ENCODE data around the gene JAKMIP1.
A peak's percentile ranks its signal among the peaks of the same experiment; 100 is the strongest.
"Not testable (repeated sequence)": the region's sequence is repeated elsewhere in the genome, so short reads cannot be mapped to it uniquely, and the experiment has no call there.

JAKMIP1 gene

GRCh38 chr4:6229095-6229494 is 28.7 kb upstream of the JAKMIP1 start:
- DNase-seq (ENCODE audit: low spot score): no peak

- DNase-seq (ENCODE audit: low spot score): no peak
These were observed 28.1 kb upstream of the JAKMIP1 start for GRCh38 chr4:6228158-6229067.

DNA sequence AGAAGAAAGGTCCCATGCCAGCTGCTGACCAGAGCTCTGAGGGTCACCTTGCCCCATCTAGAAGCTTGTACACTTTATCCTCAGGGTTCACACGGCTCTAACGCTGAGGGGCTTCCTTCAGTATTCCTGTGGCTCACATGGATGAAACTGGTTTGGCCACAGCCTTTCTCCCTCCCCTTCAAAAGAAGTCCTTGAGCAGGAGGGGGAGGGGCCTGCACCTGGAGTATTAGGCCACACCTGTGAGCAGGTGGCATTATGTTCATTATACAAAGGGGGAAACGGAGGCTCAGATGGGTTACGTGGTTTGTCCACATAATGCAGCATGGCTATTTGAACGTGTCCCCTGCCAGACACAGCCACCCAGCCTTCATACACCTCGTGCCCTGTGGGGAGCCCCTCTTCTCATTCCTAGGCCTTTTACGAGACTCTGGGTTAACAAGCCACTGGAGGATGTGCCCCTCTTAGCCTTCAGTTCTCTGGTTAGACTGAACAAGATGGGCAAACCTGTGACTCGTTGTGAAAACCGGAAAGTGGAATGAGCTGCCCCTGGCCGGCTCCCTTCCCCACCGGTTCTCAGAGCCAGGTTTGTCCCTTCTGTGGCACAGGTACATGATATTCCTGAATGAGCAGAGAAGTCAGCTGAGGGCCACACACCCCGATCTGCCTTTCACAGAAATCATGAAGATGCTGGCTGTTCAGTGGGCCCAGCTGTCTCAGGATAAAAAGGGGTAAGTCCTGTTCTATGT is 27.2 kb upstream of the JAKMIP1 start:
- no peak for DNase-seq (ENCODE audit: low spot score)

DNA sequence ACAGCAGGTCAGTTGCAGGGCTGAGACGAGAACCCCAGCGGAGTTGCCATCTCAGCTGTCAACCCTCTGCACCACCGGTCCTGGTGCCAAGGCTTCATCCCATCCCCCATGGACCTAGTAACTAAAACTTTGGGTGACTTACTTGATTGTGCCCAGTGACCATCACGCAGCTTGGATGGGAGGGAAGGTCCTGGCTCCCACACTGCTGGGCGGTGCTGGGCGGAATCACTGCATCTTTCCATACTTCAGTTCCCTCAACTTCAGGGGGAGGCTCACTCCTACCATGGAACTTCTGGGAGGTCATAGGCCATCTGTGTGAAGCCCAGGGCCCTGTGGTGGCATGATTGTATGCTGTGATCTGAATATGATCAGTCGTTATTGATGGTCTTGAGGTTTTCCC is 26.2 kb upstream of the JAKMIP1 start:
- DNase-seq (ENCODE audit: low spot score): no peak

DNA sequence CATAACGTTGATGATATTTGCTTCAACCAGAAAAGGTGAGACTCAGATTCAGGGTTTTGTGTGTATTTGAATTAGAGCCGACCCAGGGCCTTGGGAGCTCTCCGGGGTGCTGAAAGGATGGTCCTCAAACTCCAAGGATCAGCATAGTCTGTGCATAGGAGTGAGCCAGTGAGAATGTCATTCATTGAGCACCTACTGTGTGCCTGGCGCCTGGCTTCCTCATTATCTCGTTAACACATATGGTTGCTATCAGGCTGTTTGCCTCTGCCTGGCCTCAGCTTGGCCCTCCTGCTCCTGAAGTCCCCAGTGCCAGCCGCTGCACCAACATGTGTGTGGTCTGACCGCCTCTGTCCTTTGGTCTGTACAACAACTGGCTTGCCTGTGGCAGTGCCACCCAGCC is 25.1 kb upstream of the JAKMIP1 start:
- DNase-seq (ENCODE audit: low spot score): peak; percentile 75

DNA sequence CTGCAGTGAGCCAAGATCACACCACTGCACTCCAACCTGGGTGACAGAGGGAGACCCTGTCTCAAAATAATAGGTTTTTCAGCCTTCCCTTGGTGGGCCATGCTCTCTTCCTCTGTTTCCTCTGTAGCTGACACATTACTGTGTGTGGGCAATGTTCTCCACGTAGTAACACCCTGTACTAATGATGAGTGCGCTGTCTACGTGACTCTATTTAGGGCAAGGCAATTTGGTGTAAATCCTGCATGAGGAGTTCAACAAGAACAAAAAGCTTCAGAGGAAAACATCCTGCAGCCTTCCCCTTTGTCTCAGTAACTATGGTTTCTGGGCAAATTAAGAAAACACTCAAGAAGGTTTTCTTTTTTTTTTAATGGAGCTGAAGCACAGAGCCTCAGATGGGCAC is 24.4 kb upstream of the JAKMIP1 start:
- no peak for DNase-seq (ENCODE audit: low spot score)

- peak; percentile 63 for DNase-seq (ENCODE audit: low spot score)
These were observed 22.5 kb upstream of the JAKMIP1 start for GRCh38 chr4:6222761-6223292.

DNA sequence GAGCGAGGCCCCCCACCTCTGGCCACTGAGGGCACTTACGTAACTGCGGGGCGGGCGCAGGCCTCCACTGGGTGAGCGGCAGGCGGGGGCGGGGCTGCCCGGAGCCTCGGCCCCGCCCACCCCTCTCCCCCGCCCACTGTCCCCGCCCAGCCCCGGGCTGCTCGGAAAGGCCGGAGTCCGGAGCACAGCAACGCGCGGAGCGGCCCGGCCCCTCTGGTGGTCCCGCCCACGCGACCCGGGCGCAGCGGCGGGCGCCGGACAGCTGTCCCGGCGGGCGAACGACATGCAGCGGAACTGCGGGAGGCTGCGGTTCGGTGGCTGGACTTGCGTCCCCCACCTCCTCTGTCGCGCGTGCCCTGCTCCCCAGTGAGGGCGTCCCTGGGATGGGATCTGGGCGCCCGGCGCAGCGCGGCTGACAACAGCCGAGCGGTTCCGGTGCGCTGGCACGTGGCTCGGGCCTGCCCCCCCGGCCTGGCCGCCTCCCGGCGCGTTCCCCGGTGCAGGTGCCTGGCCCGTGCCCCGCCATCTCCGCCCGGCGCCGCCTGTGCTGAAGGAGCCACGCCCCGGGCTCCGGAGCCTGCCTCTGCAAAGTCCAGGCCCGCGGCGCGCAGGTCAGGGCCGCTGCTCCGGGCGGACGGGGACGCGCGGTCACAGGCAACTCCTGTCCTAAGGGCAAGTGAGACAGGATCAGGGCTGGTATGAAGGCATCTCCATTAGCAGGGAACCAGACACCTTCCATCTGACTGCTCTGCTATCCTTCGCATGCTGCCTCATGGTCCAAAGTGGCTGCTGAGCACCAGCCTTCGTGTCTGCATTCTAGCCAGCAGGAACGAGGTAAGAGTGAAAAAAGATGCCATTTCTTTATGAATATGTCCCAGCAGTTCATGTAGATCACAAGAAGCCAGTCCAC is 21.8 kb upstream of the JAKMIP1 start:
- peak; percentile 91 for DNase-seq (ENCODE audit: low spot score)

DNA sequence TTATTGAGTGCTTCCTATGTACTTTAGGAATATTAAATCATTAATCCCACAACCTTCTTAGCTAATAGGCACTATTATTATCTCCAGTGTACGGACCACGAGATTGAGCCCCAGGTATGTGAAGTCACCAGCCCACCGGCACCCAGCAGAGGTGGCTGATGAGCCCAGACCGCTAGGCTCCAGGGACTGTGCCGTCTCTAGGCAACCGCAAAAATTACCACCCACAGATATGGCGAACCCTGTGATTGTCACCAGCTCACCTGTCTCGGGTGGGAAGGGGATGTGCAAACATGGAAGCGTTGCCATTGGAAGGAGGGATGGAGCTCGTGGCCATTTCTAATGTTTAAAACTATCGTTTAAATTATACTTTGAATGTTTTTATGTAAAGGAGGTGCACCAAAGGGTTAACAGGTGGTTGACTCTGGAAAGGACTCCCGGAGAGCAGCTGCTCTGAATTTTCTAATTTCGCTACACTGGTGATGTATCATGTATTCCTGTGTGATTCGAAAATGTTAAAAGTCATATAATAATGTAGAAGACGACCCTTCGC is 21.0 kb upstream of the JAKMIP1 start:
- DNase-seq (ENCODE audit: low spot score): no peak

GRCh38 chr4:6217716-6218381 is 17.5 kb upstream of the JAKMIP1 start:
- no peak for DNase-seq (ENCODE audit: low spot score)

DNA sequence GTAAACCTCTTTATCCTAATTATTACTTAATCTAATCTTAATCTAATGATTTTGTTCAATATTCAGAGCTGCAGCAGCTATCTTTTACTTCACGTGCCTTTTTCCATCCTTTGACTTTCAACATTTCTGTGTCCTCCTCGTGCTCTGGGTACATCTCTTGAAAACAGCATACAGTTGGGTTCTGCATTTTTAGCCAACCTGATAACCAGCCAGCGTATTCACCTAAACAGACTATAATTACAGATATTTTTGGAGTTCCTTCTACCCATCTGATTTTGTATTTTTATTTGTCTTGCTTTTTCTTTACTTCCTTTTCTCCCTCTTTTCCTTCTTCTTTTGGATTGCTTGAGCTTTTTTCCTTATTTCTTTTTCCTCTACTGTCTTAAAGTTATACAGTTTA is 16.2 kb upstream of the JAKMIP1 start:
- DNase-seq (ENCODE audit: low spot score): no peak

- DNase-seq (ENCODE audit: low spot score): no peak
These were observed 9.6 kb upstream of the JAKMIP1 start for GRCh38 chr4:6209921-6210320.

GRCh38 chr4:6209291-6209690 is 8.9 kb upstream of the JAKMIP1 start:
- not testable (repeated sequence) for DNase-seq (ENCODE audit: low spot score)

DNA sequence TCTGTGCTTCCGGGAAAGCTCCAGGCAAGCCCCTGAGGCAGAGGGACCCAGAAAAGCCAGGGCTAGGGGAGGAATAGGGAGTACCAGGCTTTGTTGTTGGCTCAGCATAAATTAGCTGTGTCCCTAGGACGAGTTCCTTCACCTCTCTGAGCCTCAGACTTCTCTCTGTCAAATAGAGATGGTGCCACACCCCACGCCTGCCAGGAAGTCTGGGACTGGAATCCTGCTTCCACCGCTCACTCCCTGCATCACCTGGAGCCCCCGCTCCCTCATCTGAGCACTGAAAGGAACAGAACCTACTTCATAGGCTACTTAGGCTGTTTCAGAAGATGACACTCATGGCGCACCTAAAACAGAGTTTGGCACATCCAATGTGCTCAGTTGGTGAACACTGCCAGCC is 8.1 kb upstream of the JAKMIP1 start:
- no peak for DNase-seq (ENCODE audit: low spot score)

- DNase-seq (ENCODE audit: low spot score): no peak
These were observed 7.3 kb upstream of the JAKMIP1 start for GRCh38 chr4:6207602-6208001.

- DNase-seq (ENCODE audit: low spot score): no peak
These were observed 6.5 kb upstream of the JAKMIP1 start for GRCh38 chr4:6206771-6207290.

GRCh38 chr4:6205973-6206372 is 5.6 kb upstream of the JAKMIP1 start:
- DNase-seq (ENCODE audit: low spot score): no peak

DNA sequence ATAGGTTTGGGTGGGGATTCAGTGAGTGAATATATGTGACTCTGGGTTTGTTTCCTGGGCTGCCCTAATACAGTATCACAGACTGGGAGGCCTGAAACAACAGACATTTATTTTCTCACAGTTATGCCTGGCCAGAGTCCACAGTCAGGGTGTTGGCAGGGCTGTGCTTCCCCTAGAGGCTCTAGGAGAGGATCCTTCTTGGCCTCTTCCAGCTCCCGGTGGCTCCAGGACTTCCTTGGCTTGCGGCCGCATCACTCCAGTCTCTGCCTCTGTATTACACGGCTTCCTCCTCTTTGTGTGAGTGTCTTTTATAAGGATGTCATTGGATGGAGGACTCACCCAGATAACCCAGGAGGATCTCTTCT is 5.2 kb upstream of the JAKMIP1 start:
- no peak for DNase-seq (ENCODE audit: low spot score)

GRCh38 chr4:6204871-6205566 is 4.7 kb upstream of the JAKMIP1 start:
- no peak for DNase-seq (ENCODE audit: low spot score)

- no peak for DNase-seq (ENCODE audit: low spot score)
These were observed 3.7 kb upstream of the JAKMIP1 start for GRCh38 chr4:6204098-6204497.

Data from iPS-NIHi11 (cell line).